ENCODE results near the gene FKBP4. TPM values are rescaled to one million over a fixed set of nuclear protein-coding genes. Genes with fewer than 3 reads are reported as not detected.

Gene FKBP4
- total and polyA plus RNA-seq, 2 experiments from 2014 or later = 126 to 223 TPM

DNA sequence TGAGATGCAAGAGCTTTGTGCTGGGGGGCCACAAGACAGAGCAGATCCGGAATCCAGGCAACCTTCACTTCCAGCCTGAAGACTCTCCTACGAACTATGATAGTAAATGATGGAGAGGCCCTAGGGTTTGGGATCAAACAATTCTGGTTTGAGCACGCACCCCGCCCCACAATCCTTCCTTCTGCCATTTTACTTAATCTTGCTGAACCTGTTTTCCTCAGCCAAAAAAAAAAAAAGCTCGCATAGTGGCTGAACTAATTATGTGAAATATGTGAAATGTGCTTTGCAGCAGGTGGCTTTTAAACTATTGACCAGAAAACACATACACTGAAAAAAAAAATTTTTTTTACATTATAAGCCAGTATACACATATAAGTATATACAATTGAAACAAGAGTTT lies 17.0 kb downstream of the FKBP4 start (continued):
- TF ChIP-seq, protein P1, sequence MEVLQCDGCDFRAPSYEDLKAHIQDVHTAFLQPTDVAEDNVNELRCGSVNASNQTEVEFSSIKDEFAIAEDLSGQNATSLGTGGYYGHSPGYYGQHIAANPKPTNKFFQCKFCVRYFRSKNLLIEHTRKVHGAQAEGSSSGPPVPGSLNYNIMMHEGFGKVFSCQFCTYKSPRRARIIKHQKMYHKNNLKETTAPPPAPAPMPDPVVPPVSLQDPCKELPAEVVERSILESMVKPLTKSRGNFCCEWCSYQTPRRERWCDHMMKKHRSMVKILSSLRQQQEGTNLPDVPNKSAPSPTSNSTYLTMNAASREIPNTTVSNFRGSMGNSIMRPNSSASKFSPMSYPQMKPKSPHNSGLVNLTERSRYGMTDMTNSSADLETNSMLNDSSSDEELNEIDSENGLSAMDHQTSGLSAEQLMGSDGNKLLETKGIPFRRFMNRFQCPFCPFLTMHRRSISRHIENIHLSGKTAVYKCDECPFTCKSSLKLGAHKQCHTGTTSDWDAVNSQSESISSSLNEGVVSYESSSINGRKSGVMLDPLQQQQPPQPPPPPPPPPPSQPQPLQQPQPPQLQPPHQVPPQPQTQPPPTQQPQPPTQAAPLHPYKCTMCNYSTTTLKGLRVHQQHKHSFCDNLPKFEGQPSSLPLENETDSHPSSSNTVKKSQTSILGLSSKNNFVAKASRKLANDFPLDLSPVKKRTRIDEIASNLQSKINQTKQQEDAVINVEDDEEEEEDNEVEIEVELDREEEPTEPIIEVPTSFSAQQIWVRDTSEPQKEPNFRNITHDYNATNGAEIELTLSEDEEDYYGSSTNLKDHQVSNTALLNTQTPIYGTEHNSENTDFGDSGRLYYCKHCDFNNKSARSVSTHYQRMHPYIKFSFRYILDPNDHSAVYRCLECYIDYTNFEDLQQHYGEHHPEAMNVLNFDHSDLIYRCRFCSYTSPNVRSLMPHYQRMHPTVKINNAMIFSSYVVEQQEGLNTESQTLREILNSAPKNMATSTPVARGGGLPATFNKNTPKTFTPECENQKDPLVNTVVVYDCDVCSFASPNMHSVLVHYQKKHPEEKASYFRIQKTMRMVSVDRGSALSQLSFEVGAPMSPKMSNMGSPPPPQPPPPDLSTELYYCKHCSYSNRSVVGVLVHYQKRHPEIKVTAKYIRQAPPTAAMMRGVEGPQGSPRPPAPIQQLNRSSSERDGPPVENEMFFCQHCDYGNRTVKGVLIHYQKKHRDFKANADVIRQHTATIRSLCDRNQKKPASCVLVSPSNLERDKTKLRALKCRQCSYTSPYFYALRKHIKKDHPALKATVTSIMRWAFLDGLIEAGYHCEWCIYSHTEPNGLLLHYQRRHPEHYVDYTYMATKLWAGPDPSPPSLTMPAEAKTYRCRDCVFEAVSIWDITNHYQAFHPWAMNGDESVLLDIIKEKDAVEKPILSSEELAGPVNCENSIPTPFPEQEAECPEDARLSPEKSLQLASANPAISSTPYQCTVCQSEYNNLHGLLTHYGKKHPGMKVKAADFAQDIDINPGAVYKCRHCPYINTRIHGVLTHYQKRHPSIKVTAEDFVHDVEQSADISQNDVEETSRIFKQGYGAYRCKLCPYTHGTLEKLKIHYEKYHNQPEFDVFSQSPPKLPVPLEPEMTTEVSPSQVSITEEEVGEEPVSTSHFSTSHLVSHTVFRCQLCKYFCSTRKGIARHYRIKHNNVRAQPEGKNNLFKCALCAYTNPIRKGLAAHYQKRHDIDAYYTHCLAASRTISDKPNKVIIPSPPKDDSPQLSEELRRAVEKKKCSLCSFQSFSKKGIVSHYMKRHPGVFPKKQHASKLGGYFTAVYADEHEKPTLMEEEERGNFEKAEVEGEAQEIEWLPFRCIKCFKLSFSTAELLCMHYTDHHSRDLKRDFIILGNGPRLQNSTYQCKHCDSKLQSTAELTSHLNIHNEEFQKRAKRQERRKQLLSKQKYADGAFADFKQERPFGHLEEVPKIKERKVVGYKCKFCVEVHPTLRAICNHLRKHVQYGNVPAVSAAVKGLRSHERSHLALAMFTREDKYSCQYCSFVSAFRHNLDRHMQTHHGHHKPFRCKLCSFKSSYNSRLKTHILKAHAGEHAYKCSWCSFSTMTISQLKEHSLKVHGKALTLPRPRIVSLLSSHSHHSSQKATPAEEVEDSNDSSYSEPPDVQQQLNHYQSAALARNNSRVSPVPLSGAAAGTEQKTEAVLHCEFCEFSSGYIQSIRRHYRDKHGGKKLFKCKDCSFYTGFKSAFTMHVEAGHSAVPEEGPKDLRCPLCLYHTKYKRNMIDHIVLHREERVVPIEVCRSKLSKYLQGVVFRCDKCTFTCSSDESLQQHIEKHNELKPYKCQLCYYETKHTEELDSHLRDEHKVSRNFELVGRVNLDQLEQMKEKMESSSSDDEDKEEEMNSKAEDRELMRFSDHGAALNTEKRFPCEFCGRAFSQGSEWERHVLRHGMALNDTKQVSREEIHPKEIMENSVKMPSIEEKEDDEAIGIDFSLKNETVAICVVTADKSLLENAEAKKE (CRISPR knock-in tag; IDR thresholded peaks at IDR 0.05) = no peak
- TF ChIP-seq NANOG (IDR thresholded peaks at IDR 0.05; ENCODE audit: borderline replicate concordance) (no peak), ZNF114 (CRISPR knock-in tag; IDR thresholded peaks at IDR 0.05) (no peak), EZH2 (IDR thresholded peaks at IDR 0.05; ENCODE audit: low read depth, unreplicated experiment) (no peak), EZH2phosphoT487 (IDR thresholded peaks at IDR 0.05; ENCODE audit: unreplicated experiment) (no peak), STAT1 (IDR thresholded peaks at IDR 0.05; ENCODE audit: unreplicated experiment) (no peak)
- TF ChIP-seq, protein P2, sequence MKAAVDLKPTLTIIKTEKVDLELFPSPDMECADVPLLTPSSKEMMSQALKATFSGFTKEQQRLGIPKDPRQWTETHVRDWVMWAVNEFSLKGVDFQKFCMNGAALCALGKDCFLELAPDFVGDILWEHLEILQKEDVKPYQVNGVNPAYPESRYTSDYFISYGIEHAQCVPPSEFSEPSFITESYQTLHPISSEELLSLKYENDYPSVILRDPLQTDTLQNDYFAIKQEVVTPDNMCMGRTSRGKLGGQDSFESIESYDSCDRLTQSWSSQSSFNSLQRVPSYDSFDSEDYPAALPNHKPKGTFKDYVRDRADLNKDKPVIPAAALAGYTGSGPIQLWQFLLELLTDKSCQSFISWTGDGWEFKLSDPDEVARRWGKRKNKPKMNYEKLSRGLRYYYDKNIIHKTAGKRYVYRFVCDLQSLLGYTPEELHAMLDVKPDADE (IDR thresholded peaks at IDR 0.05) = no peak

Data from GM23338 (cell line).